AG09309 (cell line): Measurements from ENCODE around the gene MEGF11.

ENCODE experiments used
- DNase-seq: peaks from one replicate; pipeline ENCODE4 v3.0.0-alpha.2; 2010; ENCODE audit warnings: low read depth
- H3K4me3 ChIP-seq: 2 replicates; pipeline ENCODE4 v1.5.1; 2011; ENCODE audit warnings: mild to moderate bottlenecking, low read depth, low read length, moderate library complexity; ENCODE audit not compliant: control insufficient read depth
- CTCF ChIP-seq: IDR thresholded peaks from 2 replicates; pipeline ENCODE4 v1.5.1; 2011; ENCODE audit warnings: mild to moderate bottlenecking, low read depth, low read length, inconsistent platforms; ENCODE audit not compliant: insufficient read depth, control insufficient read depth; ENCODE audit errors: missing control alignments

MEGF11 gene

GRCh38 chr15:65963358-65963757, 290.2 kb downstream of the MEGF11 start:
- DNase-seq = no peak
- H3K4me3 ChIP-seq = no peak overlapping the region
- no peak for TF ChIP-seq CTCF

- TF ChIP-seq CTCF = peak; percentile 23
- DNase-seq = no peak
- no peak overlapping the region for H3K4me3 ChIP-seq
Measured at GRCh38 chr15:65962187-65962586, 291.4 kb downstream of the MEGF11 start.

- DNase-seq = no peak
- no peak overlapping the region for H3K4me3 ChIP-seq
- TF ChIP-seq CTCF = no peak
Measured at GRCh38 chr15:65960586-65960985, 293.0 kb downstream of the MEGF11 start.

GRCh38 chr15:65958835-65959234, 294.7 kb downstream of the MEGF11 start:
- no peak overlapping the region for H3K4me3 ChIP-seq
- no peak for TF ChIP-seq CTCF
- DNase-seq = no peak

- DNase-seq = no peak
- no peak for TF ChIP-seq CTCF
- no peak overlapping the region for H3K4me3 ChIP-seq
Measured at GRCh38 chr15:65957451-65957850, 296.1 kb downstream of the MEGF11 start.

- no peak overlapping the region for H3K4me3 ChIP-seq
- TF ChIP-seq CTCF = no peak
- no peak for DNase-seq
Measured at GRCh38 chr15:65956899-65957298, 296.7 kb downstream of the MEGF11 start.

GRCh38 chr15:65956307-65956706, 297.2 kb downstream of the MEGF11 start:
- no peak overlapping the region for H3K4me3 ChIP-seq
- no peak for DNase-seq
- TF ChIP-seq CTCF = no peak
